K562 (cell line): ENCODE data around the gene KIAA1958.

Source experiments
- BDP1 ChIP-seq: IDR thresholded peaks from 3 replicates; pipeline ENCODE4 v1.6.1; 2011; ENCODE audit not compliant: insufficient read length, insufficient read depth
- BMI1 ChIP-seq: fragments of 150-350 bp; IDR thresholded peaks from 2 replicates; pipeline ENCODE4 v1.6.1; 2014; ENCODE audit warnings: low read length
- CTCF ChIP-seq, 3 experiments: IDR thresholded peaks in 2 of 3; conservative IDR thresholded peaks in 1 of 3; 2 replicates each; pipeline ENCODE4 v1.5.1; 2011 to 2012; ENCODE audit warnings: low read length in 3 of 3, mild to moderate bottlenecking in 3 of 3, control low read depth in 2 of 3, improper control_type of control experiment in 1 of 3, inconsistent platforms in 1 of 3, low read depth in 1 of 3, mixed read lengths in 1 of 3, moderate library complexity in 1 of 3; ENCODE audit not compliant: insufficient read depth in 2 of 3
- FOXO4 ChIP-seq: fragments of 450-650 bp; formaldehyde crosslinking; IDR thresholded peaks from 2 replicates; pipeline ENCODE4 v1.4.0; 2020; ENCODE audit warnings: mild to moderate bottlenecking, moderate library complexity
- HIVEP1 ChIP-seq: fragments of 250-450 bp; sonication (Bioruptor Pico); IDR thresholded peaks from 2 replicates; pipeline ENCODE4 v1.4.0; 2020; ENCODE audit warnings: mild to moderate bottlenecking
- JUND ChIP-seq, 2 experiments: IDR thresholded peaks; 2 replicates in 1 of 2; 3 replicates in 1 of 2; pipeline ENCODE4 v1.6.1; 2011; ENCODE audit warnings: borderline replicate concordance in 2 of 2, low read depth in 2 of 2, low read length in 2 of 2, improper control_type of control experiment in 1 of 2, missing biosample characterization in 1 of 2, missing genetic modification characterization in 1 of 2, missing genetic modification reagents in 1 of 2
- RNF2 ChIP-seq: sonication (generic); IDR thresholded peaks from 2 replicates; pipeline ENCODE4 v1.6.1; 2016
- SETDB1 ChIP-seq: IDR thresholded peaks from one replicate; pipeline ENCODE4 v1.6.1; 2012; ENCODE audit warnings: low read length, control low read depth, inconsistent platforms
- TRIM24 ChIP-seq, 2 experiments: fragments of 450-650 bp; IDR thresholded peaks; 2 replicates each; pipeline ENCODE4 v1.6.1; 2016
- USF2 ChIP-seq: sonication (generic); formaldehyde crosslinking; IDR thresholded peaks from 2 replicates; pipeline ENCODE4 v1.5.0; 2020; ENCODE audit warnings: missing genetic modification reagents
- ZBTB49 ChIP-seq: sonication (generic); formaldehyde crosslinking; IDR thresholded peaks from 2 replicates; pipeline ENCODE4 v1.8.0; 2022; ENCODE audit warnings: missing genetic modification reagents, mild to moderate bottlenecking, borderline replicate concordance

- no peak for TF ChIP-seq USF2 (CRISPR knock-in tag)
- TF ChIP-seq TRIM24 (IDR thresholded peaks at IDR 0.05): no peak
- no peak for TF ChIP-seq SETDB1
- TF ChIP-seq ZBTB49 (CRISPR knock-in tag): no peak
- no peak for TF ChIP-seq RNF2
- TF ChIP-seq HIVEP1: no peak
- TF ChIP-seq CTCF (IDR thresholded peaks at IDR 0.05 in 2 of 3, conservative IDR thresholded peaks at IDR 0.05 in 1 of 3; ENCODE audit: insufficient read depth in 2 of 3, low read depth in 1 of 3, low read length in 3 of 3): no peak
- TF ChIP-seq BMI1: no peak
- no peak for TF ChIP-seq FOXO4 (CRISPR knock-in tag)
- no peak for TF ChIP-seq JUND (IDR thresholded peaks at IDR 0.05; ENCODE audit: borderline replicate concordance, low read depth, low read length)
- no peak for TF ChIP-seq JUND (tag; IDR thresholded peaks at IDR 0.05; ENCODE audit: borderline replicate concordance, low read depth, low read length)
- no peak for TF ChIP-seq BDP1
Measured at GRCh38 chr9:112552229-112553056, 65.8 kb downstream of the KIAA1958 start.
